Midbrain (tissue), 1 donor: ENCODE results near the gene SCAI.
"Not testable (repeated sequence)": the region's sequence is repeated elsewhere in the genome, so short reads cannot be mapped to it uniquely, and the experiment has no call there.

ENCODE experiments used
- DNase-seq: peaks from one replicate; lab custom pipeline; 2025; lab: John Stamatoyannopoulos, UW

The SCAI gene

GRCh38 chr9:125106285-125106893 lies 36.9 kb downstream of the SCAI start:
- DNase-seq, result no peak

- no peak for DNase-seq
Observed at GRCh38 chr9:125103770-125104460, 39.4 kb downstream of the SCAI start.

- no peak for DNase-seq
Observed at GRCh38 chr9:125103021-125103420, 40.3 kb downstream of the SCAI start.

- DNase-seq, result no peak
Observed at GRCh38 chr9:125100822-125101221, 42.5 kb downstream of the SCAI start.

GRCh38 chr9:125099816-125100215 lies 43.5 kb downstream of the SCAI start:
- DNase-seq, result no peak

- no peak for DNase-seq
Observed at GRCh38 chr9:125095821-125096443, 47.4 kb downstream of the SCAI start.

- no peak for DNase-seq
Observed at GRCh38 chr9:125091121-125091520, 52.2 kb downstream of the SCAI start.

- no peak for DNase-seq
Observed at GRCh38 chr9:125089331-125089730, 54.0 kb downstream of the SCAI start.

- DNase-seq, result no peak
Observed at GRCh38 chr9:125088752-125089151, 54.6 kb downstream of the SCAI start.

GRCh38 chr9:125085703-125086477 lies 57.4 kb downstream of the SCAI start:
- no peak for DNase-seq

GRCh38 chr9:125082197-125082596 lies 61.1 kb downstream of the SCAI start:
- not testable (repeated sequence) for DNase-seq

- DNase-seq, result not testable (repeated sequence)
Observed at GRCh38 chr9:125080797-125081196, 62.5 kb downstream of the SCAI start.

- DNase-seq, result no peak
Observed at GRCh38 chr9:125079931-125080330, 63.4 kb downstream of the SCAI start.

- no peak for DNase-seq
Observed at GRCh38 chr9:125075997-125076396, 67.3 kb downstream of the SCAI start.

GRCh38 chr9:125074976-125075375 lies 68.4 kb downstream of the SCAI start:
- no peak for DNase-seq

GRCh38 chr9:125066839-125067619 lies 76.3 kb downstream of the SCAI start:
- no peak for DNase-seq

- DNase-seq, result no peak
Observed at GRCh38 chr9:125061391-125061790, 81.9 kb downstream of the SCAI start.

GRCh38 chr9:125049212-125050049 lies 93.9 kb downstream of the SCAI start:
- DNase-seq, result peak; percentile 4

GRCh38 chr9:125043631-125044030 lies 99.7 kb downstream of the SCAI start:
- DNase-seq, result no peak

GRCh38 chr9:125043148-125043547 lies 100.2 kb downstream of the SCAI start:
- no peak for DNase-seq

GRCh38 chr9:125038166-125038565 lies 105.2 kb downstream of the SCAI start:
- no peak for DNase-seq
